Endothelial cell (in vitro differentiated cells): ENCODE results near the gene CEP44. TPM values are rescaled to one million over a fixed set of nuclear protein-coding genes. Genes with fewer than 3 reads are reported as not detected.

Experiments used
- DNase-seq: peaks from one replicate; pipeline ENCODE4 v3.0.0; 2021; ENCODE audit warnings: low spot score
- H3K27ac Mint-ChIP-seq: one replicate; pipeline ENCODE4 v1.8.0; 2021; ENCODE audit warnings: mixed read lengths, inconsistent platforms; ENCODE audit not compliant: unreplicated experiment
- H3K27me3 Mint-ChIP-seq: one replicate; pipeline ENCODE4 v1.8.0; 2021; ENCODE audit warnings: mild to moderate bottlenecking, moderate library complexity, mixed read lengths, inconsistent platforms; ENCODE audit not compliant: unreplicated experiment
- H3K36me3 Mint-ChIP-seq: one replicate; pipeline ENCODE4 v1.8.0; 2021; ENCODE audit warnings: mild to moderate bottlenecking, low read depth, mixed read lengths, inconsistent platforms; ENCODE audit not compliant: unreplicated experiment
- H3K4me1 Mint-ChIP-seq: one replicate; pipeline ENCODE4 v1.8.0; 2021; ENCODE audit warnings: mild to moderate bottlenecking, mixed read lengths, inconsistent platforms; ENCODE audit not compliant: unreplicated experiment
- H3K4me3 Mint-ChIP-seq: one replicate; pipeline ENCODE4 v1.8.0; 2021; ENCODE audit warnings: mild to moderate bottlenecking, mixed read lengths, inconsistent platforms; ENCODE audit not compliant: unreplicated experiment
- H3K9me3 Mint-ChIP-seq: one replicate; pipeline ENCODE4 v1.8.0; 2021; ENCODE audit warnings: mixed read lengths, inconsistent platforms; ENCODE audit not compliant: unreplicated experiment
- CTCF ChIP-seq: fragments of 200-600 bp; sonication (generic); IDR thresholded peaks from one replicate; pipeline ENCODE4 v1.5.0; 2021; ENCODE audit warnings: antibody characterized with exemption; ENCODE audit not compliant: unreplicated experiment
- total RNA-seq: library from RNA; stranded (reverse); fragmentation: NEBNext Ultra II Directional; extraction: Animal tissue kit (Norgen Biotek cat#: 25700); gene quantifications from one replicate; pipeline ENCODE4 v1.2.1, GENCODE V29; 2021; ENCODE audit not compliant: unreplicated experiment

Gene CEP44
- total RNA-seq, 1 donor from 2014 or later = 9.5 TPM

GRCh38 chr4:174263445-174263736, 20.3 kb upstream of the CEP44 start:
- Mint-ChIP-seq H3K9me3 (no peaks in the 10 kb centered on the region), H3K27ac (no peak overlapping the region), H3K27me3 (no peaks in the 10 kb centered on the region), H3K36me3 (no peaks in the 10 kb centered on the region), H3K4me3 (no peak overlapping the region), H3K4me1 (no peaks in the 10 kb centered on the region)
- no peak for DNase-seq
- no peak for TF ChIP-seq CTCF

- H3K9me3 Mint-ChIP-seq = no peaks in the 10 kb centered on the region
- no peak overlapping the region for H3K27ac Mint-ChIP-seq
- no peak overlapping the region for H3K4me3 Mint-ChIP-seq
- no peaks in the 10 kb centered on the region for H3K27me3 Mint-ChIP-seq
- no peak for DNase-seq
- no peaks in the 10 kb centered on the region for H3K36me3 Mint-ChIP-seq
- no peak for TF ChIP-seq CTCF
- H3K4me1 Mint-ChIP-seq = no peaks in the 10 kb centered on the region
These were observed 17.8 kb upstream of the CEP44 start for GRCh38 chr4:174265916-174266315.

- H3K36me3 Mint-ChIP-seq = no peaks in the 10 kb centered on the region
- H3K9me3 Mint-ChIP-seq = no peaks in the 10 kb centered on the region
- H3K4me3 Mint-ChIP-seq = no peak overlapping the region
- no peak for TF ChIP-seq CTCF
- H3K4me1 Mint-ChIP-seq = no peaks in the 10 kb centered on the region
- no peak overlapping the region for H3K27ac Mint-ChIP-seq
- no peaks in the 10 kb centered on the region for H3K27me3 Mint-ChIP-seq
- no peak for DNase-seq
These were observed 17.3 kb upstream of the CEP44 start for GRCh38 chr4:174266416-174266815.

- H3K27me3 Mint-ChIP-seq = no peaks in the 10 kb centered on the region
- no peaks in the 10 kb centered on the region for H3K36me3 Mint-ChIP-seq
- no peaks in the 10 kb centered on the region for H3K9me3 Mint-ChIP-seq
- TF ChIP-seq CTCF = no peak
- no peaks in the 10 kb centered on the region for H3K4me1 Mint-ChIP-seq
- H3K4me3 Mint-ChIP-seq = no peak overlapping the region
- no peak overlapping the region for H3K27ac Mint-ChIP-seq
- no peak for DNase-seq
These were observed 9.8 kb upstream of the CEP44 start for GRCh38 chr4:174273930-174274329.

GRCh38 chr4:174274436-174274835, 9.3 kb upstream of the CEP44 start:
- Mint-ChIP-seq H3K27ac (no peak overlapping the region), H3K4me3 (no peak overlapping the region), H3K4me1 (no peaks in the 10 kb centered on the region), H3K27me3 (no peaks in the 10 kb centered on the region), H3K36me3 (no peaks in the 10 kb centered on the region), H3K9me3 (no peaks in the 10 kb centered on the region)
- no peak for DNase-seq
- no peak for TF ChIP-seq CTCF
